ENCODE data around the gene DRAXIN. TPM values are rescaled to one million over a fixed set of nuclear protein-coding genes. Genes with fewer than 3 reads are reported as not detected.

Gene DRAXIN
- total RNA-seq, 1 donor from 2014 or later, result 0.24 TPM

- Histone ChIP-seq H3K27me3 (ENCODE audit: low read depth) (peaks cover 14% of the 10 kb centered on the region), H3K9me3 (no peaks in the 10 kb centered on the region), H3K27ac (no peak overlapping the region), H3K4me3 (peak overlapping the region; percentile 11), H3K36me3 (no peaks in the 10 kb centered on the region), H3K4me1 (peaks cover 30% of the 10 kb centered on the region)
- intact Hi-C loops (cut with DNase I), result loop anchor here (10.0 kb wide), 1 partner anchor 404 kb away; no protein-coding TSS in a partner anchor
- ATAC-seq (no peak), DNase-seq (no peak)
- TF ChIP-seq, protein P1, sequence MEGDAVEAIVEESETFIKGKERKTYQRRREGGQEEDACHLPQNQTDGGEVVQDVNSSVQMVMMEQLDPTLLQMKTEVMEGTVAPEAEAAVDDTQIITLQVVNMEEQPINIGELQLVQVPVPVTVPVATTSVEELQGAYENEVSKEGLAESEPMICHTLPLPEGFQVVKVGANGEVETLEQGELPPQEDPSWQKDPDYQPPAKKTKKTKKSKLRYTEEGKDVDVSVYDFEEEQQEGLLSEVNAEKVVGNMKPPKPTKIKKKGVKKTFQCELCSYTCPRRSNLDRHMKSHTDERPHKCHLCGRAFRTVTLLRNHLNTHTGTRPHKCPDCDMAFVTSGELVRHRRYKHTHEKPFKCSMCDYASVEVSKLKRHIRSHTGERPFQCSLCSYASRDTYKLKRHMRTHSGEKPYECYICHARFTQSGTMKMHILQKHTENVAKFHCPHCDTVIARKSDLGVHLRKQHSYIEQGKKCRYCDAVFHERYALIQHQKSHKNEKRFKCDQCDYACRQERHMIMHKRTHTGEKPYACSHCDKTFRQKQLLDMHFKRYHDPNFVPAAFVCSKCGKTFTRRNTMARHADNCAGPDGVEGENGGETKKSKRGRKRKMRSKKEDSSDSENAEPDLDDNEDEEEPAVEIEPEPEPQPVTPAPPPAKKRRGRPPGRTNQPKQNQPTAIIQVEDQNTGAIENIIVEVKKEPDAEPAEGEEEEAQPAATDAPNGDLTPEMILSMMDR (IDR thresholded peaks at IDR 0.05), result no peak
These were observed 42.3 kb upstream of the DRAXIN start for GRCh38 chr1:11649237-11649623.

DNA sequence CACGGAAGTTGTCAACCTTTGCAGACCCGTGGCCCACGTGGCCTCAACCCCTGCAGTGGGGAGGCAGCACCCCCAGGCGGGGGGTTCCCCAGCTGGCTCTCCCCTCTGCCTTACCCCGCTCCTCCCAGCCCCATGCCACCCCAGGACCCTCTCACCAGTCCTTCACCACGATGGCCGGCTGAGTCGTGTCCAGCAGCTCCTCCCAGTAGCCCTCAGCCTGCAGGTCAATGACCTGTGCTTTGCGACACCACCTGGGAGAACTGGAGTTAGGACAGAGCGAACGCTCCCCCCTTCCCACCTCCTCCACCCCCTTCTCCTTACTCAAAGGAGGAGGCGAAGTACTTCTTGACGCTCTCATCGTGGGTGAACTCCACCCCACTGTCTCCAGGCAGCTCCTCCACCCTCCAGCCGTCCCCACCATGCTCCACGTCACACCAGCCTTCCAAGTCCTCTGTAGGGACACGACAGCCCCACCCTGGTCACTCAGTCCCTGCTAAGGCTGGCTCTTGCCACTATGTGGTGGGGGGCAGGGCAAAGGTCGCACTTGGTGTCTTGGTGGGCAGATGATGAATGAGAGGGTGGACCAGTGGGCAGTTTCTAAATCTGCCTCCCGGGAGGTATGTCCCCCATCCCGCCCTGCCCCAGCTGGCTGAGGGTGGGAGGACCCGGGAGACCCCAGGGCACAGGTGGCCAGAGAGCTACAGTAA lies 41.7 kb upstream of the DRAXIN start:
- DNase-seq, result peak; percentile 64
- Histone ChIP-seq H3K36me3 (no peaks in the 10 kb centered on the region), H3K4me3 (peak overlapping the region; percentile 42), H3K27ac (peak overlapping the region; percentile 39), H3K9me3 (no peaks in the 10 kb centered on the region), H3K4me1 (peaks cover 30% of the 10 kb centered on the region), H3K27me3 (ENCODE audit: low read depth) (peaks cover 14% of the 10 kb centered on the region)
- TF ChIP-seq, protein P1 (IDR thresholded peaks at IDR 0.05), result no peak
- intact Hi-C loops (cut with DNase I), result loop anchor here (10.0 kb wide), 1 partner anchor 405 kb away; no protein-coding TSS in a partner anchor
- ATAC-seq, result peak; percentile 38 to 47

GRCh38 chr1:11650331-11650991 lies 41.0 kb upstream of the DRAXIN start:
- Histone ChIP-seq H3K36me3 (no peaks in the 10 kb centered on the region), H3K4me3 (peak overlapping the region; percentile 42), H3K9me3 (no peaks in the 10 kb centered on the region), H3K27me3 (ENCODE audit: low read depth) (peaks cover 14% of the 10 kb centered on the region), H3K4me1 (peaks cover 35% of the 10 kb centered on the region), H3K27ac (peak overlapping the region; percentile 39)
- TF ChIP-seq, protein P1 (IDR thresholded peaks at IDR 0.05), result peak; percentile 80
- peak; percentile 77 to 78 for ATAC-seq
- DNase-seq, result peak; percentile 90
- intact Hi-C loops (cut with DNase I), result no loop called here

DNA sequence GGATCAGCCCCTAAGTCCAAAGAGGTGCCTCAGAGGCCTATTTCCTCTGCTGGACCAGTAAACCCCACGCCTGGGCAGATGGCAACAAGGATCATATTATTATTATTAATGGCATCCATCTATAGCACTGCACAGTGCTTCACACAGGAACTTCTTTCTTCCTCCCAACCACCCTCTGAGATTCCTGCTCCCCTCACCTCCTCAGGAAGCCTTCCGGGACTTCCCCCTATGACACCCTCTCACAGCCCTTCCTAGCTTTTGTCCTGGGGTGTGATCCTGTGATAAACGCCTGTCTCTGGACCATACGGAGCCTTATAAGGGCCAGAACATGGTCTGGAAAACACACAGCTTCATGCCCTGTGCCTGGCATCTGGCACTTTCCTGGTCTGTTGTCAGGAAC lies 40.5 kb upstream of the DRAXIN start:
- Histone ChIP-seq H3K4me3 (peak overlapping the region; percentile 42), H3K27ac (no peak overlapping the region), H3K9me3 (no peaks in the 10 kb centered on the region), H3K36me3 (no peaks in the 10 kb centered on the region), H3K4me1 (peaks cover 41% of the 10 kb centered on the region), H3K27me3 (ENCODE audit: low read depth) (peaks cover 14% of the 10 kb centered on the region)
- ATAC-seq (no peak), DNase-seq (no peak)
- TF ChIP-seq, protein P1 (IDR thresholded peaks at IDR 0.05), result no peak
- intact Hi-C loops (cut with DNase I), result no loop called here

- H3K4me1 ChIP-seq, result peaks cover 42% of the 10 kb centered on the region
- no peak for DNase-seq
- TF ChIP-seq, protein P1 (IDR thresholded peaks at IDR 0.05), result no peak
- peaks cover 4% of the 10 kb centered on the region for H3K36me3 ChIP-seq
- no peaks in the 10 kb centered on the region for H3K9me3 ChIP-seq
- H3K4me3 ChIP-seq, result no peak overlapping the region
- no peak overlapping the region for H3K27ac ChIP-seq
- ATAC-seq, result no peak
- intact Hi-C loops (cut with DNase I), result no loop called here
- peaks cover 14% of the 10 kb centered on the region for H3K27me3 ChIP-seq (ENCODE audit: low read depth)
These were observed 39.2 kb upstream of the DRAXIN start for GRCh38 chr1:11652203-11652780.
